Measurements from ENCODE around the gene SIRPG. TPM values are rescaled to one million over a fixed set of nuclear protein-coding genes. Genes with fewer than 3 reads are reported as not detected.
"Not testable (repeated sequence)": the region's sequence is repeated elsewhere in the genome, so short reads cannot be mapped to it uniquely, and the experiment has no call there.

SIRPG gene
- total RNA-seq, 2 experiments from 2014 or later, result 28.0 to 28.3 TPM

DNA sequence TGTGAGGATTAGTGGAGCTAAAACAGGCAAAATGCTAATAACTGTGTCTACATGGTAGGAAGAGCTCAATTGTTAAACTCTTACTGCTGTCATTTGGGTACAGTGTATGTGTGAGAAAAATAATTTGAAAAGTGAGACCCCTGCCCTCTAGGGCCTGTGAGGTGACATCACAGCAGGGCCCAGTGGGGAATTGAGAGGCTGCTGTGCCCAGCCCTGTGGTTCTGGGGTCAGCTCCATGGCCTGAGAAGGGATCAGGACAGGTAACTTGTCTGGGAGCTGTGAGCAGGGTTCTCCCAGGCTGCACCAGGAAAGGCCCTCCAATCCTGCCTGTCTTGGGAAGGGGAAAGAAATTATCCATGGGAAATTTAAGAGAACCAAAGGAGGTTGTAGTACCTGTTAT, 39.1 kb downstream of the SIRPG start:
- no peaks in the 10 kb centered on the region for H3K27me3 Mint-ChIP-seq
- Histone ChIP-seq H3K36me3 (ENCODE audit: insufficient read depth, low read length) (no peaks in the 10 kb centered on the region), H3K27me3 (ENCODE audit: control insufficient read depth in 1 of 2, insufficient read depth in 2 of 2, low read length in 2 of 2) (no peaks in the 10 kb centered on the region), H3K4me1 (ENCODE audit: insufficient read depth, low read length) (peaks cover 37% of the 10 kb centered on the region), H3K27ac (ENCODE audit: low read depth in 1 of 2, low read length in 2 of 2) (no peak overlapping the region), H3K4me3 (ENCODE audit: low read length) (no peak overlapping the region), H3K9me3 (ENCODE audit: control insufficient read depth in 1 of 2, insufficient read depth in 1 of 2, low read length in 2 of 2) (peaks cover 0 to 3% of the 10 kb centered on the region in 2 experiments)
- H3K4me1 Mint-ChIP-seq (ENCODE audit: low read depth), result peaks cover 63% of the 10 kb centered on the region
- TF ChIP-seq CTCF (IDR thresholded peaks at IDR 0.05), result no peak
- DNase-seq (no peak), ATAC-seq (ENCODE audit: poor library complexity) (no peak)
- H3K9me3 Mint-ChIP-seq, result peaks cover 3% of the 10 kb centered on the region
- intact Hi-C loops (cut with DNase I, micrococcal nuclease), result no loop called here
- H3K4me3 Mint-ChIP-seq, result no peak overlapping the region
- peak overlapping the region; percentile 43 for H3K27ac Mint-ChIP-seq
- peaks cover 39% of the 10 kb centered on the region for H3K36me3 Mint-ChIP-seq (ENCODE audit: low read depth)
- ChIA-PET POLR2A (no interaction called here), CTCF (no interaction called here)

DNA sequence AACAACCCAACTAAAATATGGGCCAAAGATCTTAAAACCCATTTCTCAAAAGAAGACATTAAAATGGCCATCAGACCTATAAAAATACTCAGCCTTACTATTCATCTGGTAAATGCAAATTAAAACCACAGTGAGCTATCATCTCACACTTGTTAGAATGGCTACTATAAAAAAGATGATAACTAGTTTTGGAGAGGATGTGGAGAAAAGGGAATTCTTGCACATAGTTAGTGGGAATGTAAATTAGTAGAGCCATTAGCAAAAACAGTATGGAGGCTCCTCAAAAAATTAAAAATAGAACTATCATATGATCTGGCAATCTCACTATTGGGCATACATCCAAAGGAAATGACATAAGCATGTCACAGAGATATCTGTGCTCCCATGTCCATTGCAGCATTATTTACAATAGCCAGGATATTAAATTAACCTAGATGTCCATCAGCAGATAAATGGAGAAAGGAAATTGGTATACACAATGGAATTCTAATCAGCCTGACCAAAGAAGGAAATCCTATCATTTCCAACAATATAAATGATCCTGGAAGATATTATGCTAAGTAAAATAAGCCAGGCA, 40.6 kb downstream of the SIRPG start:
- H3K36me3 Mint-ChIP-seq (ENCODE audit: low read depth), result peaks cover 42% of the 10 kb centered on the region
- no peaks in the 10 kb centered on the region for H3K9me3 Mint-ChIP-seq
- H3K27ac Mint-ChIP-seq, result no peak overlapping the region
- Histone ChIP-seq H3K4me1 (ENCODE audit: insufficient read depth, low read length) (peaks cover 24% of the 10 kb centered on the region), H3K36me3 (ENCODE audit: insufficient read depth, low read length) (no peaks in the 10 kb centered on the region), H3K27ac (ENCODE audit: low read depth in 1 of 2, low read length in 2 of 2) (no peak overlapping the region), H3K27me3 (ENCODE audit: control insufficient read depth in 1 of 2, insufficient read depth in 2 of 2, low read length in 2 of 2) (no peaks in the 10 kb centered on the region), H3K4me3 (ENCODE audit: low read length) (no peak overlapping the region), H3K9me3 (ENCODE audit: control insufficient read depth in 1 of 2, insufficient read depth in 1 of 2, low read length in 2 of 2) (peaks cover 0 to 3% of the 10 kb centered on the region in 2 experiments)
- no peak for DNase-seq
- H3K4me1 Mint-ChIP-seq (ENCODE audit: low read depth), result peaks cover 50% of the 10 kb centered on the region
- no peaks in the 10 kb centered on the region for H3K27me3 Mint-ChIP-seq
- ChIA-PET CTCF (no interaction called here), POLR2A (no interaction called here)
- ATAC-seq (ENCODE audit: poor library complexity), result no peak
- TF ChIP-seq CTCF (IDR thresholded peaks at IDR 0.05), result no peak
- intact Hi-C loops (cut with DNase I, micrococcal nuclease), result no loop called here
- H3K4me3 Mint-ChIP-seq, result no peak overlapping the region

DNA sequence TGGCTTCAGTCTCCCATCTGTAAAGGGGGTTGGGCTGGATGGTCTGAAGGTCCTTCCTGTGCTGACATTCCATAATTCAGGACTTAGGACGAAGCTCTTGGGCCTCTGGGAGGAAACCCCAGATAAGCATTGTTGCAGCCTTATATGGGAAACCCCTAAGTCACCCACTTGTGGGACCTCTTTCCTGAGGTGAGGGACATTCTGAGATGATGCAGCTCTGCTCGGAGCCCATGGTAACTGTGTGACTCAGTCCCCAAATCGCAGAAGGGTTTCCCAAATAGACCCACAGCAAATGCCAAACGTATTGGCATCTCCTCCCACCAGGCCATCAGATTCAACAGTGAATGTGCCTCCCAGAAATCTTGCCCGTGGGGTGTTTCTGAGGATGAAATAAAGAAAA, 47.2 kb downstream of the SIRPG start:
- H3K9me3 Mint-ChIP-seq; H3K27me3 ChIP-seq (ENCODE audit: control insufficient read depth in 1 of 2, insufficient read depth in 2 of 2, low read length in 2 of 2); H3K4me1 ChIP-seq (ENCODE audit: insufficient read depth, low read length); H3K4me3 ChIP-seq (ENCODE audit: low read length); CTCF ChIA-PET; intact Hi-C loops (cut with DNase I, micrococcal nuclease); H3K4me3 Mint-ChIP-seq; H3K27ac ChIP-seq (ENCODE audit: low read depth in 1 of 2, low read length in 2 of 2); H3K27ac Mint-ChIP-seq; H3K9me3 ChIP-seq (ENCODE audit: control insufficient read depth in 1 of 2, insufficient read depth in 1 of 2, low read length in 2 of 2); DNase-seq; H3K27me3 Mint-ChIP-seq; POLR2A ChIA-PET; ATAC-seq (ENCODE audit: poor library complexity); H3K36me3 ChIP-seq (ENCODE audit: insufficient read depth, low read length): not testable (repeated sequence)
- Mint-ChIP-seq H3K36me3 (ENCODE audit: low read depth) (peaks cover 22% of the 10 kb centered on the region), H3K4me1 (ENCODE audit: low read depth) (peaks cover 10% of the 10 kb centered on the region)

GRCh38 chr20:1608678-1609347, 48.8 kb downstream of the SIRPG start:
- H3K36me3 ChIP-seq (ENCODE audit: insufficient read depth, low read length); H3K27me3 Mint-ChIP-seq; H3K27ac ChIP-seq (ENCODE audit: low read depth in 1 of 2, low read length in 2 of 2); H3K27me3 ChIP-seq (ENCODE audit: control insufficient read depth in 1 of 2, insufficient read depth in 2 of 2, low read length in 2 of 2); H3K9me3 ChIP-seq (ENCODE audit: control insufficient read depth in 1 of 2, insufficient read depth in 1 of 2, low read length in 2 of 2); H3K4me3 ChIP-seq (ENCODE audit: low read length); CTCF ChIA-PET; intact Hi-C loops (cut with DNase I, micrococcal nuclease); ATAC-seq (ENCODE audit: poor library complexity); H3K4me3 Mint-ChIP-seq; H3K27ac Mint-ChIP-seq; DNase-seq; H3K9me3 Mint-ChIP-seq; H3K4me1 ChIP-seq (ENCODE audit: insufficient read depth, low read length); H3K4me1 Mint-ChIP-seq (ENCODE audit: low read depth): not testable (repeated sequence)
- peaks cover 12% of the 10 kb centered on the region for H3K36me3 Mint-ChIP-seq (ENCODE audit: low read depth)
- POLR2A ChIA-PET, result interaction anchor here (0.6 kb wide), 1 partner anchor 1664 kb away, joined by 3 read pairs; no protein-coding TSS in a partner anchor

All from CD4-positive, alpha-beta T cell (primary cell).